AG04449 (cell line): ENCODE measurements around the gene SDC1.

ENCODE experiments used
- CTCF ChIA-PET: fragments of 350-600 bp; formaldehyde crosslinking; extraction: SDS; loops from one replicate; lab custom pipeline; 2021; ENCODE audit warnings: antibody characterized with exemption; lab: Yijun Ruan, JAX
- POLR2A ChIA-PET: fragments of 400-600, 350-600 bp; formaldehyde crosslinking; extraction: SDS; loops from one replicate; lab custom pipeline; 2020; ENCODE audit warnings: antibody characterized with exemption, inconsistent platforms; lab: Yijun Ruan, JAX
- DNase-seq: peaks from one replicate; pipeline ENCODE4 v3.0.0-alpha.2; 2010; ENCODE audit warnings: low read depth, low spot score
- H3K4me3 ChIP-seq: 2 replicates; pipeline ENCODE4 v1.5.1; 2011; ENCODE audit warnings: low read depth, mild to moderate bottlenecking, control low read depth, low read length
- CTCF ChIP-seq: IDR thresholded peaks from one replicate; pipeline ENCODE4 v1.5.1; 2011; ENCODE audit warnings: mild to moderate bottlenecking, moderate library complexity, low read length, control low read depth, inconsistent platforms; ENCODE audit not compliant: insufficient read depth; ENCODE audit errors: missing control alignments

The SDC1 gene

GRCh38 chr2:20178249-20178607 is 46.7 kb downstream of the SDC1 start:
- no peak for TF ChIP-seq CTCF
- ChIA-PET POLR2A (no interaction called here), CTCF (interaction anchor here (1.2 kb wide), 1 partner anchor 11 kb away, joined by 3 read pairs; no protein-coding TSS in a partner anchor)
- no peak overlapping the region for H3K4me3 ChIP-seq
- no peak for DNase-seq

- DNase-seq, result no peak
- no peak overlapping the region for H3K4me3 ChIP-seq
- ChIA-PET CTCF (interaction anchor here (1.2 kb wide), 1 partner anchor 11 kb away, joined by 3 read pairs; no protein-coding TSS in a partner anchor), POLR2A (no interaction called here)
- no peak for TF ChIP-seq CTCF
Measured at GRCh38 chr2:20177556-20178248, 47.2 kb downstream of the SDC1 start.

- no peak overlapping the region for H3K4me3 ChIP-seq
- POLR2A ChIA-PET, result no interaction called here
- no peak for TF ChIP-seq CTCF
- no peak for DNase-seq
- CTCF ChIA-PET, result interaction anchor here (0.6 kb wide), 1 partner anchor 9 kb away, joined by 3 read pairs; no protein-coding TSS in a partner anchor
Measured at GRCh38 chr2:20176760-20177159, 48.2 kb downstream of the SDC1 start.

- DNase-seq, result no peak
- H3K4me3 ChIP-seq, result no peak overlapping the region
- POLR2A ChIA-PET, result no interaction called here
- TF ChIP-seq CTCF, result no peak
- CTCF ChIA-PET, result no interaction called here
Measured at GRCh38 chr2:20175931-20176330, 49.0 kb downstream of the SDC1 start.

GRCh38 chr2:20175267-20175666 is 49.7 kb downstream of the SDC1 start:
- H3K4me3 ChIP-seq, result no peak overlapping the region
- ChIA-PET POLR2A (no interaction called here), CTCF (no interaction called here)
- no peak for DNase-seq
- no peak for TF ChIP-seq CTCF

GRCh38 chr2:20174410-20174809 is 50.5 kb downstream of the SDC1 start:
- no peak overlapping the region for H3K4me3 ChIP-seq
- POLR2A ChIA-PET, result no interaction called here
- CTCF ChIA-PET, result no interaction called here
- TF ChIP-seq CTCF, result no peak
- DNase-seq, result no peak
